Pancreas (tissue), 10 donors: ENCODE measurements around the gene LYSMD3. TPM values are rescaled to one million over a fixed set of nuclear protein-coding genes. Genes with fewer than 3 reads are reported as not detected.
A peak's percentile ranks its signal among the peaks of the same experiment; 100 is the strongest.
"Not testable (repeated sequence)": the region's sequence is repeated elsewhere in the genome, so short reads cannot be mapped to it uniquely, and the experiment has no call there.

Experiments
- ATAC-seq, 4 donors: fragments of 200-7000 bp; cut with Tn5 transposase; one replicate each; pipeline versions ENCODE4 v1.8.0 to v1.9.1; 2020; ENCODE audit warnings: mild to moderate bottlenecking in 4 of 4, moderate library complexity in 4 of 4
- DNase-seq, 6 donors: peaks; one replicate each; pipeline ENCODE4 v3.0.0-alpha.2; 2020
- FAIRE-seq: peaks from 2 replicates; lab custom pipeline; 2012; peaks lifted over from hg19 to GRCh38; lab: Jason Lieb, UNC
- H3K27ac ChIP-seq, 4 donors: fragments of 200-600 bp; sonication (generic); 1 replicate in 3 of 4; 2 replicates in 1 of 4; pipeline versions ENCODE4 v1.5.0 to v1.8.0; 2020
- H3K27me3 ChIP-seq, 4 donors: fragments of 200-600 bp; one replicate each; pipeline ENCODE4 v1.8.0; 2021
- H3K36me3 ChIP-seq, 3 donors: fragments of 200-600 bp; sonication (generic) in 1 of 3; one replicate each; pipeline versions ENCODE4 v1.5.0 to v1.8.0; 2020 to 2021
- H3K4me1 ChIP-seq, 3 donors: fragments of 200-600 bp; one replicate each; pipeline ENCODE4 v1.8.0; 2021
- H3K4me3 ChIP-seq, 4 donors: fragments of 200-600 bp; sonication (generic) in 2 of 4; one replicate each; pipeline versions ENCODE4 v1.5.0 to v1.8.0; 2020 to 2021
- H3K9me3 ChIP-seq, 4 donors: fragments of 200-600 bp; one replicate each; pipeline ENCODE4 v1.8.0; 2021
- CTCF ChIP-seq, 4 donors: fragments of 200-600 bp; sonication (generic) in 3 of 4; IDR thresholded peaks; one replicate each; pipeline versions ENCODE4 v1.5.0 to v1.8.0; 2021; ENCODE audit warnings: antibody characterized with exemption in 4 of 4
- WGBS, 2 donors: extraction: QIAGEN DNeasy Blood & Tissue Kit; methylation state at CpG; one replicate each; pipeline ENCODE4 v1.1.7; 2013; 5-methylcytosine and 5-hydroxymethylcytosine counted together
- intact Hi-C, 3 donors: fragments of 100-400 bp; cut with DNase I; formaldehyde crosslinking; loops; one replicate each; pipeline versions ENCODE4 v1.11.1 to v1.14.2; 2022
- polyA plus RNA-seq, 2 donors: library from polyadenylated mRNA; stranded (reverse); fragments of 200-250 nt; gene quantifications; one replicate each; pipeline ENCODE4 v1.2.3, GENCODE V29; 2013
- total RNA-seq, 6 donors: library from RNA; stranded (reverse); fragmentation: NEBNext Ultra II Directional in 4 of 6; extraction: Animal tissue kit (Norgen Biotek cat#: 25700) in 4 of 6; gene quantifications; one replicate each; pipeline versions ENCODE4 v1.2.1 to v1.2.4, GENCODE V29; 2021 to 2023
- donor health status: healthy with polysubstance abuse.
- donor health status: DM: no; HTN: no; CAD: no; lungs with moderate emphysema.
- donor health status: DM: no; HTN: no; CAD: no.
- donor health status: control.
- donor health status: control.
- donor health status: Bipolar disorder and iron deficiency.
- donor health status: DM: yes; HTN: yes; CAD: no.
- donor health status: DM: no; HTN: no; CAD: no.
- donor health status: DM: no; HTN: no; CAD: no.
- donor health status: DM: yes; HTN: yes; CAD: no.

Gene LYSMD3
- 10 to 100 TPM in 1 of 6 donors, 1 to 10 TPM in 5; 6.0 to 11.7 (median 7.8) TPM for total RNA-seq
- 1 to 10 TPM; 2.5 to 6.5 TPM for polyA plus RNA-seq

GRCh38 chr5:90529194-90529938 is at the start of gene LYSMD3:
LYSMD3 (minus strand) TSS chr5:90529584; CDS start chr5:90525289, 4,295 bp downstream.
- Histone ChIP-seq H3K27me3 (no peaks in the 10 kb centered on the region), H3K36me3 (peaks cover 0 to 4% (median 2%) of the 10 kb centered on the region in 3 donors), H3K27ac (peak within 1 kb of the TSS; percentile 78 to 94 (median 82)), H3K4me3 (peak within 1 kb of the TSS; percentile 75 to 89 (median 84)), H3K9me3 (no peaks in the 10 kb centered on the region), H3K4me1 (peaks cover 9 to 29% (median 17%) of the 10 kb centered on the region in 3 donors)
- ATAC-seq (peak; percentile 97 to 99 (median 97)), FAIRE-seq (no peak), DNase-seq (peak; percentile 97 to 99 (median 98))
- no peak for TF ChIP-seq CTCF (IDR thresholded peaks at IDR 0.05)
- WGBS, 2 donors = 0 to 1% methylated on average over 63 to 64 of the region's 64 CpGs
- intact Hi-C loops = loop anchor here in 1 of 3 donors (10.0 kb wide), 1 partner anchor 55 kb away; the partner anchor contains the start of genes MBLAC2 and POLR3G

- ATAC-seq, intact Hi-C loops, H3K27me3 ChIP-seq, H3K27ac ChIP-seq, FAIRE-seq, H3K4me1 ChIP-seq, H3K4me3 ChIP-seq, H3K36me3 ChIP-seq, H3K9me3 ChIP-seq, DNase-seq: not testable (repeated sequence)
- WGBS, 2 donors = 90 to 98% methylated on average over 3 of the region's 3 CpGs
These were observed 47.2 kb upstream of the LYSMD3 start for GRCh38 chr5:90576566-90576965.

- Histone ChIP-seq H3K9me3 (no peaks in the 10 kb centered on the region), H3K27ac (no peak overlapping the region), H3K4me3 (no peak overlapping the region), H3K4me1 (no peaks in the 10 kb centered on the region), H3K27me3 (no peaks in the 10 kb centered on the region), H3K36me3 (no peaks in the 10 kb centered on the region)
- DNase-seq (no peak), FAIRE-seq (no peak), ATAC-seq (no peak)
- TF ChIP-seq CTCF (IDR thresholded peaks at IDR 0.05) = no peak
- 84 to 92% methylated on average over 5 of the region's 5 CpGs for WGBS, 2 donors
- intact Hi-C loops = no loop called here
These were observed 46.3 kb upstream of the LYSMD3 start for GRCh38 chr5:90575712-90576111.

- DNase-seq (no peak), ATAC-seq (peak in 2 of 4 donors; percentile 22 to 40), FAIRE-seq (no peak)
- Histone ChIP-seq H3K4me1 (no peaks in the 10 kb centered on the region), H3K36me3 (no peaks in the 10 kb centered on the region), H3K27ac (no peak overlapping the region), H3K27me3 (no peaks in the 10 kb centered on the region), H3K4me3 (no peak overlapping the region), H3K9me3 (no peaks in the 10 kb centered on the region)
- 41 to 44% methylated on average over 1 of the region's 1 CpG for WGBS, 2 donors
- no peak for TF ChIP-seq CTCF (IDR thresholded peaks at IDR 0.05)
- intact Hi-C loops = no loop called here
These were observed 41.9 kb upstream of the LYSMD3 start for GRCh38 chr5:90571147-90571773.

- Histone ChIP-seq H3K4me3 (no peak overlapping the region), H3K9me3 (no peaks in the 10 kb centered on the region), H3K4me1 (no peaks in the 10 kb centered on the region), H3K27ac (no peak overlapping the region), H3K36me3 (no peaks in the 10 kb centered on the region), H3K27me3 (no peaks in the 10 kb centered on the region)
- FAIRE-seq (no peak), ATAC-seq (no peak), DNase-seq (no peak)
- no peak for TF ChIP-seq CTCF (IDR thresholded peaks at IDR 0.05)
- 81 to 92% methylated on average over 2 of the region's 2 CpGs for WGBS, 2 donors
- intact Hi-C loops = no loop called here
These were observed 40.6 kb upstream of the LYSMD3 start for GRCh38 chr5:90570034-90570433.
